HG02970 (cell line): ENCODE results near the gene RIT2.

Experiments
- ATAC-seq: cut with Tn5 transposase; IDR thresholded peaks from one replicate; pipeline ENCODE4 v1.9.1; 2021; ENCODE audit warnings: mild to moderate bottlenecking, moderate library complexity, moderate number of reproducible peaks; ENCODE audit not compliant: unreplicated experiment, low FRiP score

The RIT2 gene

DNA sequence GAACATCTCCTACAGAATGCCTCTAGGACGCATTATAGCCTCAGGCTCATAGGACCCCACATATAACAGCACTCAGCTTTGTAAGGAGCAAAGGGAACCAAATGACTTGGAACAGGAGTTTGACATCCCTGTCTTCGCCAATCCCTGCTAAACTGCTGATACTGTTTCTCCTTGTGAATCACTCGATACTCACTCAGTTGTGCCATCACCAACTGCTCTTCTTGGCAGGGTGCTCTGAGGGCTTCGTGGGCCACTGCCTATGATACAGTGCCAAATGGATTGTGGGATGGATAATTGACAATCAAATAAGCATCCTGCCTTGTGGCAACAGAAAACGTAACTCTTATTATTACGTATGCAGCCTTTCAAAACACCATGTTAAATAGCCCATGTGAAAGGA lies 396.3 kb downstream of the RIT2 start:
- ATAC-seq = no peak

DNA sequence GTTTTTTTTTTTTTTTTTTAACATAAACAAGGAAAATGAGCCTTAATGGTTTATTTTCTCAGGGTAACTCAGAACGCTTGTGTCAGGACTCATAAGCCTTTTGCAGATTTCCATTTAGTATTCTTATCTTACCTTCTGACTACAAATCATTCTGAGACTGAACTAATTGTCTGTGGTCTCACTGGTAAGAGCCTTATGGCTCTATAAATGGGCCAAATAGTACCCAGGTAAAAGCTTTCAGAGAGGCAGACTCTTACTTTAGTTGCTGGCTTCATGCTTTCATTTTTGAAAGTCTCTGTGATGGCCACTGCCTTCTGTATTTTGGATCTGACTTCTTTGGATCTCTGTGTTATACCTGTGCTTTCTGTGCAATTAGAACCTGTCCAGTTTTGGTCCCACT lies 403.4 kb downstream of the RIT2 start:
- ATAC-seq = no peak

DNA sequence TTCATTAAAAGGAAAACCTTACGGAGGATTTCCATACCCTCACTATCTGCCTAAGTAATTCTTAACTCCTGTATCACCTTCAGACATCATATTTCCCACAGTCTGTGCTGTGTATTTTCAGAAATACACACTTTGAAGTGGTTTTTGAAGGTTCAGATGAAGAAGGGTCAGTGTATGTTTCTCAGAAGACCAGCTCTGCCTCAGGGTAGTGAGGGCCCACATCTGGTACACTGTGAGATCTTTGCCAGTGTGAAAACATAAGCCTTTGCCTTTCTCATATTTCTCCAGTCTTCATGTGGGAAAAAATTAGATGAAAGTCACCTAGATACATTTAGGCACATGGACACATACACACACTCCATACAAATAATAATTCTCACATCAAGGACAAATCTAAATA lies 408.4 kb downstream of the RIT2 start:
- ATAC-seq = no peak

DNA sequence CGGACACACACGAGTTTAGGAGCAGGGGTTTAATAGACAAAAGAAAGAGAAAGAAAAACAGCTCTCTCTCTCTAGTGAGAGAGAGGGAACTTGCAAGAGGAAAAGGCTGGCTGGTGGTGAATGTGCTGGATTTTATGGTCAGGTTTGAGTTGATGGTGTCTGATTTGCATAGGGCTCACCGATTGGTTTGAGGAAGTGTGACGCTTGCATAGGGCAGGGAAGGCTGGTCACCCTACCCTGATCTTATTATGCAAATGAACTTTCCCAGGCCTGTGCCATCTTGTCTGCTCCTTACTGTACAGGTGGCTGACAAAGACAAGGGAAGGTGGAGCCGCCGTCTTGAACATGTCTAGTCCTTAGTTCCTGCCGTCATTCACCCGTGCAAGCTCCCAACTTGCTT lies 408.9 kb downstream of the RIT2 start:
- ATAC-seq = no peak

DNA sequence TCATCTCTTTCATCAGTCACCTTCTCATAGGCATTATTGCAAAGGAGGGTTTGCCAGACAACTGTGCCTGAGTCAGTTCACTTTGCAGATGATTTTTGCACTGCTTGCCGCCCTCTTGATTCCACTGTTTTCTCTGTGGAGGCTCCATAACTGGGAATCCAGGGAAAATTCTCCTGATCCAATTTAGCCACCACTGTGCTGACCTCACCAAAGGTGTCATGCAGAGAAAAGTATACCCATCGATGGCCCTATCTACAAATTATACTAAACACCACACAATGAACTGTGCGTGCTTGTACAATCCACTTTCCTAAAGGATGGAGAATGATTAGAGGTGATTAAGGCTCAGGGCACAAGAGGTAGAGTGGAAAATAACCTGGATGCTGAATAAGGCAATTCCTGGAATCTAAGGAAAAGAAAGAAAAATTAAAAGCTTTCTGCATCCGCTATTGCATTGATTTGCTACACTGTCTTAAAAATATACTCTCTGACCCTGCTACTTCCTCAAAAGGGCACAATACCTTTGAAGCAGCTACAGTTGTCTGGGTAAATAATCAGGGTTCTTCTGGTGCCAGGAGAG lies 409.4 kb downstream of the RIT2 start:
- ATAC-seq = no peak
